WTC11 (cell line): ENCODE data around the gene MB. TPM values are rescaled to one million over a fixed set of nuclear protein-coding genes. Genes with fewer than 3 reads are reported as not detected.

Experiments used
- ATAC-seq: fragments of 200-7000 bp; cut with Tn5 transposase; 2 replicates; pipeline ENCODE4 v1.10.0; 2021; ENCODE audit warnings: mild to moderate bottlenecking, moderate library complexity
- CTCF ChIA-PET: fragments of 300-600 bp; sonication (Branson Sonifier 250); formaldehyde crosslinking; loops from one replicate; lab custom pipeline; 2021; ENCODE audit warnings: antibody characterized with exemption; lab: Charles Lee
- POLR2A ChIA-PET: fragments of 350-600 bp; sonication (Branson Sonifier 250); formaldehyde crosslinking; loops from one replicate; lab custom pipeline; 2021; ENCODE audit warnings: antibody characterized with exemption; lab: Charles Lee
- DNase-seq: peaks from one replicate; pipeline ENCODE4 v3.0.0; 2021; ENCODE audit warnings: low spot score
- H3K27ac Mint-ChIP-seq: 2 replicates; pipeline ENCODE4 v1.8.0; 2021; ENCODE audit warnings: mixed read lengths
- H3K27me3 Mint-ChIP-seq: 2 replicates; pipeline ENCODE4 v1.8.0; 2021; ENCODE audit warnings: low read depth, mild to moderate bottlenecking, moderate library complexity, mixed read lengths
- H3K36me3 Mint-ChIP-seq: 2 replicates; pipeline ENCODE4 v1.8.0; 2021; ENCODE audit warnings: mixed read lengths
- H3K4me1 Mint-ChIP-seq: 2 replicates; pipeline ENCODE4 v1.8.0; 2022; ENCODE audit warnings: mixed read lengths
- H3K4me3 Mint-ChIP-seq: 2 replicates; pipeline ENCODE4 v1.8.0; 2021; ENCODE audit warnings: mild to moderate bottlenecking, moderate library complexity, mixed read lengths
- H3K9me3 Mint-ChIP-seq: 2 replicates; pipeline ENCODE4 v1.8.0; 2021; ENCODE audit warnings: mixed read lengths
- ATF1 ChIP-seq: sonication (generic); formaldehyde crosslinking; IDR thresholded peaks from 2 replicates; pipeline ENCODE4 v1.8.1; 2023; ENCODE audit warnings: mild to moderate bottlenecking, moderate library complexity, missing genetic modification reagents
- ATF3 ChIP-seq: sonication (generic); formaldehyde crosslinking; conservative IDR thresholded peaks from 2 replicates; pipeline ENCODE4 v1.8.1; 2022; ENCODE audit warnings: mild to moderate bottlenecking, missing genetic modification reagents
- ATF6 ChIP-seq: sonication (generic); formaldehyde crosslinking; IDR thresholded peaks from 2 replicates; pipeline ENCODE4 v1.8.1; 2023; ENCODE audit warnings: mild to moderate bottlenecking, missing genetic modification reagents
- ELF4 ChIP-seq: sonication (generic); formaldehyde crosslinking; IDR thresholded peaks from 2 replicates; pipeline ENCODE4 v1.8.1; 2022; ENCODE audit warnings: low read depth, mild to moderate bottlenecking, moderate library complexity, missing genetic modification reagents
- EMX1 ChIP-seq: fragments of 250-450 bp; sonication (Bioruptor Pico); IDR thresholded peaks from 2 replicates; pipeline ENCODE4 v1.8.0; 2021; ENCODE audit warnings: mild to moderate bottlenecking
- FOXJ3 ChIP-seq: sonication (generic); formaldehyde crosslinking; IDR thresholded peaks from 2 replicates; pipeline ENCODE4 v1.9.0; 2021; ENCODE audit warnings: missing genetic modification reagents, mild to moderate bottlenecking, borderline replicate concordance
- FOXK1 ChIP-seq: sonication (generic); formaldehyde crosslinking; IDR thresholded peaks from 2 replicates; pipeline ENCODE4 v1.8.0; 2022; ENCODE audit warnings: mild to moderate bottlenecking, moderate library complexity, missing genetic modification reagents
- FOXP4 ChIP-seq: sonication (generic); formaldehyde crosslinking; IDR thresholded peaks from 2 replicates; pipeline ENCODE4 v1.8.0; 2022; ENCODE audit warnings: mild to moderate bottlenecking, missing genetic modification reagents
- HMGXB4 ChIP-seq: sonication (generic); formaldehyde crosslinking; IDR thresholded peaks from 2 replicates; pipeline ENCODE4 v1.8.1; 2023; ENCODE audit warnings: mild to moderate bottlenecking, moderate library complexity, missing genetic modification reagents
- JUN ChIP-seq: sonication (generic); formaldehyde crosslinking; IDR thresholded peaks from 2 replicates; pipeline ENCODE4 v1.8.0; 2023; ENCODE audit warnings: mild to moderate bottlenecking, missing genetic modification reagents
- MAX ChIP-seq: sonication (generic); formaldehyde crosslinking; IDR thresholded peaks from 2 replicates; pipeline ENCODE4 v1.8.0; 2022; ENCODE audit warnings: mild to moderate bottlenecking, missing genetic modification reagents
- NR3C1 ChIP-seq: sonication (generic); formaldehyde crosslinking; conservative IDR thresholded peaks from 2 replicates; pipeline ENCODE4 v1.8.1; 2023; ENCODE audit warnings: low read depth, mild to moderate bottlenecking, missing genetic modification reagents
- PREB ChIP-seq: sonication (generic); formaldehyde crosslinking; IDR thresholded peaks from 2 replicates; pipeline ENCODE4 v1.8.1; 2022; ENCODE audit warnings: mild to moderate bottlenecking, missing genetic modification reagents, moderate library complexity, borderline replicate concordance
- SP1 ChIP-seq: sonication (generic); formaldehyde crosslinking; conservative IDR thresholded peaks from 2 replicates; pipeline ENCODE4 v1.8.1; 2022; ENCODE audit warnings: missing genetic modification reagents
- STAT6 ChIP-seq: sonication (generic); formaldehyde crosslinking; conservative IDR thresholded peaks from 2 replicates; pipeline ENCODE4 v1.8.1; 2023; ENCODE audit warnings: mild to moderate bottlenecking, low read depth, missing genetic modification reagents, moderate library complexity
- TEAD1 ChIP-seq: sonication (generic); formaldehyde crosslinking; IDR thresholded peaks from 2 replicates; pipeline ENCODE4 v1.8.0; 2022; ENCODE audit warnings: mild to moderate bottlenecking, missing genetic modification reagents
- ZNF232 ChIP-seq: sonication (generic); formaldehyde crosslinking; IDR thresholded peaks from 2 replicates; pipeline ENCODE4 v1.8.0; 2022; ENCODE audit warnings: mild to moderate bottlenecking, missing genetic modification reagents
- ZNF263 ChIP-seq: sonication (generic); formaldehyde crosslinking; IDR thresholded peaks from 2 replicates; pipeline ENCODE4 v1.8.1; 2022; ENCODE audit warnings: low read depth, mild to moderate bottlenecking, moderate library complexity, missing genetic modification reagents
- ZNF396 ChIP-seq: fragments of 250-450 bp; sonication (Bioruptor Pico); IDR thresholded peaks from 2 replicates; pipeline ENCODE4 v1.8.0; 2021; ENCODE audit warnings: mild to moderate bottlenecking, moderate library complexity, borderline replicate concordance
- ZNF416 ChIP-seq: fragments of 250-450 bp; sonication (Bioruptor Pico); IDR thresholded peaks from 2 replicates; pipeline ENCODE4 v1.9.0; 2021; ENCODE audit warnings: mild to moderate bottlenecking, inconsistent platforms
- ZNF512 ChIP-seq: sonication (generic); formaldehyde crosslinking; IDR thresholded peaks from 2 replicates; pipeline ENCODE4 v1.8.1; 2022; ENCODE audit warnings: missing genetic modification reagents, borderline replicate concordance
- total RNA-seq: library from RNA; stranded (reverse); gene quantifications from 3 replicates; pipeline ENCODE4 v1.2.3, GENCODE V29; 2021

MB gene
- total RNA-seq, 1 experiment from 2014 or later = 0.50 TPM

GRCh38 chr22:35638410-35638809, 21.3 kb upstream of the MB start:
- no peak for TF ChIP-seq FOXK1
- TF ChIP-seq NR3C1 = no peak
- no peak for TF ChIP-seq ZNF416 (CRISPR knock-in tag)
- no peak for TF ChIP-seq MAX (CRISPR knock-in tag)
- TF ChIP-seq ATF6 (CRISPR knock-in tag) = no peak
- TF ChIP-seq ELF4 (CRISPR knock-in tag) = no peak
- no peak for TF ChIP-seq HMGXB4 (CRISPR knock-in tag)
- ChIA-PET POLR2A (no interaction called here), CTCF (interaction anchor here (1.3 to 2.3 kb wide), 3 partner anchors 10 to 427 kb away, joined by 6 to 7 read pairs (median 6); partner anchors contain the start of gene APOL6)
- H3K36me3 Mint-ChIP-seq = no peaks in the 10 kb centered on the region
- no peak overlapping the region for H3K27ac Mint-ChIP-seq
- ATAC-seq (no peak), DNase-seq (no peak)
- H3K9me3 Mint-ChIP-seq = peaks cover 5% of the 10 kb centered on the region
- H3K4me3 Mint-ChIP-seq = no peak overlapping the region
- H3K27me3 Mint-ChIP-seq = no peaks in the 10 kb centered on the region; the same call in 1 of the 2 replicates
- H3K4me1 Mint-ChIP-seq = peaks cover 42% of the 10 kb centered on the region

GRCh38 chr22:35638001-35638400, 20.9 kb upstream of the MB start:
- no peaks in the 10 kb centered on the region; the same call in none of the 2 replicates for H3K27me3 Mint-ChIP-seq

More at GRCh38 chr22:35638001-35638400, 20.9 kb upstream of the MB start:
- H3K9me3 Mint-ChIP-seq = peaks cover 5% of the 10 kb centered on the region
- peaks cover 42% of the 10 kb centered on the region for H3K4me1 Mint-ChIP-seq
- POLR2A ChIA-PET = no interaction called here
- no peak overlapping the region for H3K27ac Mint-ChIP-seq
- no peak for ATAC-seq
- CTCF ChIA-PET = interaction anchor here (0.6 to 2.3 kb wide), 7 partner anchors 10 to 486 kb away, joined by 3 to 7 read pairs (median 3); partner anchors contain the start of genes APOL6 and MB
- no peak for DNase-seq
- H3K4me3 Mint-ChIP-seq = no peak overlapping the region
- TF ChIP-seq FOXJ3 (CRISPR knock-in tag) (no peak), ATF3 (no peak), ZNF396 (no peak), STAT6 (CRISPR knock-in tag) (no peak), PREB (CRISPR knock-in tag) (no peak), SP1 (CRISPR knock-in tag) (no peak), ZNF232 (no peak), JUN (CRISPR knock-in tag) (no peak), ZNF512 (CRISPR knock-in tag) (no peak), EMX1 (no peak), TEAD1 (no peak), ATF1 (CRISPR knock-in tag) (no peak), ZNF263 (CRISPR knock-in tag) (no peak), FOXP4 (CRISPR knock-in tag) (no peak)
- H3K36me3 Mint-ChIP-seq = no peaks in the 10 kb centered on the region
